HG03025 (cell line): ENCODE measurements around the gene GINS2.

ENCODE experiments used
- ATAC-seq: cut with Tn5 transposase; IDR thresholded peaks from one replicate; pipeline ENCODE4 v1.9.1; 2021; ENCODE audit warnings: mild to moderate bottlenecking, moderate library complexity; ENCODE audit not compliant: unreplicated experiment, low FRiP score

GINS2 gene

DNA sequence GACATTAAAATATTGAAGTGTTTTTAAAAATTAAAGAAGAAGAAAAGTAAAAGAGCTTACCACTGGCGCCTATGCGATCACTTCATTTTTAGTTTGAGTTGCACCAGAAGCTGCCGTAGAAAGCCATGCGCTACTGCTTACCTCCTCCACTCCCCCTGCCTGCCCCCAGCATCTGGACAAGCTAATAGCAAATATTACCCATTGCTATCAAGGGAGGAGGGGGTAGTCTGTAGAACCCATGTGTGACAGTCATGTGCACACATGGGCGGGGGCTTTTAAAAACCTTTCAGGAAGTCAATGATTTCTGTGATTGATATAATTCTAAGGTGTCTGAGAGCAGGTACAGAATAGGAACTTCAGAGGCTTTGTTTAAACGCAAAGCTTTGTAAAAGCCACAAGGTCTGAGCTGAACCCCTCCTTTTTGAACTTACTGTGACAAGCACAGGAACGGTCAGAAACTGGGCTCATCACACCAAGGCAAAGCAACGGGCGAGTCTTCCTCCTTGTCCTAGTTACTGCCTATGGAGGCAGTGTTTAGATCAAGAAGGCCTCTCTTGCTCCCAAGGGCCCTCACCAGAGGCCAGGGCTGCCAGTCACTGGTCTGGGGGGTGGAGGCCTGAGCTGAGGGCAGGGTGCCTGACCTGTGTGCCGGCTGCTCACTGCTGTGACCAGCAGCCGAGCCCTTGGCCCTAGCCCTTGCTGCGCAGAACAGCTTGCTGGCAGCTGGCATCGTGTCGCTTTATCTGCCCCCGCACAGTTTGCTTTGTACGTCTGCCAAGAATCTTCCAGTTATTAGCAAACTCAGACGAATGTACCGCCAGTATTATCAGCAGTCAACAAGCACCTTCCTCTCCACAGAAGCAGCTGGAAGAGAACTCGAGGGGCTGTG is 15.0 kb downstream of the GINS2 start:
- ATAC-seq, result no peak

DNA sequence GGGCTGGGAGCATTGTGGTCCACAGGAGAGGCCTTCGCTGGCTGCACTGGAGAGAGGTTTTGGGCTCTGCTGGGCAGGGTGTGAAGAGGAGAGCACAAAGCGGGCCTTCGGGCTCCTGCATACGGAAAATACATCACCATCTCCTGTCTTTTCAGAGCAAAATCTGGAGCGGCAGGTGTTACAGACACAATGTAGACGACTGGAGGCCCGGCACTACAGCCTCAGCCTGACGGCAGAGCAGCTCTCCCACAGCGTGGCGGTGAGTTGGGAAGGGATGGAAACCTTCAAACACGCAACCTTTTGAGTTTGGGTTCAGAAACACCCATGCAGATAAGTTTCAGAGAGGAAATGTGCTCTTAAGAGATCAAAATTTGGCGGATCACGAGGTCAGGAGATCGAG is 17.9 kb downstream of the GINS2 start:
- ATAC-seq, result no peak

DNA sequence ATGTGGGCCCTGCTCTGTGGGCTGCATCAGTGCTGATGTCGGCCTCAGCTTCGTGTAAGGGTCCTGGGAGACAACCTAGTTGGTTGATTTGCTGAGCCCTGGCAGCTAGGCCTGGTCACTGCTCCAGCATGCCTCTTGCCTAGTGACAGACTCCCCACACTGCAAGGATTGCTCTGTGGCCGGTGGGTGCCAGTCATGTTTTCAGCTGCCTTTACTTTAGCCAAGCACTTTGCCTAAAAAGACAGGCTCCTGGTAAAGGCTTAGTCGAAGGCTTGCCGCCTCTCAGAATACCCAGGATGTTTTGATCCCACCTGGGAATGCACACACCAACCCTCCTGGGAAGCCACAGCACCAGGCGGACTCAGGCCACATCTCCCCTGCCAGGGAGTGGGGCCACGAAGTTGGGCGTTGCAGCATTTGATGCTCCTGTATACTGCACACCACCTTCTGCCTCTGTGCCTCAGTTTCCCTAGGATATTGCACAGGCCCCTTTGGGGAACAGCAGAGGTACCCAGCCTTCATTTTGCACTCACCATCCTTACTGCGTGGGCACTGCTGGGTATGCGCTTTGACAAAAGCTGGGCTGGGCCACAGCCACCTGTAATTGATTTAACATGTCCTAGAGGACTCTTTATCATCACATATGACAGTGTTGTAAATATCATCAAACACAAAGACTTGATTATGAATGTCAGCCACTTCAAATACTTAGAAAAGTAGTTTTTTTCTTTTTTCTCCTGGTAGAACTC is 19.9 kb downstream of the GINS2 start:
- no peak for ATAC-seq

DNA sequence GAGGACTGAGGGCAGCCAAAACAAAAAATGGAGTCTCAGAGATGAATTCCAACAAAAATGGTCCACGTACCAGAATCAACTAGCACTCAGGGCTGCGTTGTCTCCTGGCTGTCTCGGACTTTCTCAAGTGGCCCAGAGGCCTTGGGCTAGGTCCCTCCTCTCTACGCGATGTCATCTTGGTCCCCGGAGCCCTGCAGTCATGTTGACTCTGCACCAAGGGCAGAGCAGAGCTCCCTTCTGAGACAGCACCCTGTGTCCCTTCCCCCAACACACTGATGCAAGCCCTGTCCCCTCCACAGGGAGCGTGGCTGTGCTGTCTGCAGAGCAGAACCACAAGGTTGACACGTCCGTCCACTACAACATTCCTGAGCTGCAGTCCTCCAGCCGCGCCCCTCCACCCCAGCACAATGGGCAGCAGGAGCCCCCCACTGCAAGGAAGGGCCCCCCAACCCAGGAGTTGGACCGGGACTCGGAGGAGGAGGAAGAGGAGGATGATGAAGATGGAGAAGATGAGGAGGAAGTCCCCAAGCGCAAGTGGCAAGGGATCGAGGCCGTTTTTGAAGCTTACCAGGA is 20.8 kb downstream of the GINS2 start:
- no peak for ATAC-seq

DNA sequence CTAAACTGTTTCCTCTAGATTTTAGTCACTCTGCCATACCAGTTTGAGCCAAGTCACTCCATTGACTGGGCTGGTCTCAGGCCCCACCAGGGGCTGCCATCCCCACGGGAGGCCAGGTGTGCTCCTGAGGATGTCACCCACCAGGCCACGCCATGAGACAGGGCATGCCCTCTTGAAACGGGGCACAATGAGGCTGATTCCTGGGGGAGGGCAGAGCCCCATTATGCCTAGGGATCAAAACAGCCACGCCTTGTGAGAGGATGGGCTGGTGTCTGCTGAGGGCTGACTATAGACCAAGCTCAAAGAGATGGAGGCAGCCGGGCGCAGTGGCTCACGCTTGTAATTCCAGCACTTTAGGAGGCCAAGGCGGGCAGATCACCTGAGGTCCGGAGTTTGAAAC is 21.5 kb downstream of the GINS2 start:
- no peak for ATAC-seq

DNA sequence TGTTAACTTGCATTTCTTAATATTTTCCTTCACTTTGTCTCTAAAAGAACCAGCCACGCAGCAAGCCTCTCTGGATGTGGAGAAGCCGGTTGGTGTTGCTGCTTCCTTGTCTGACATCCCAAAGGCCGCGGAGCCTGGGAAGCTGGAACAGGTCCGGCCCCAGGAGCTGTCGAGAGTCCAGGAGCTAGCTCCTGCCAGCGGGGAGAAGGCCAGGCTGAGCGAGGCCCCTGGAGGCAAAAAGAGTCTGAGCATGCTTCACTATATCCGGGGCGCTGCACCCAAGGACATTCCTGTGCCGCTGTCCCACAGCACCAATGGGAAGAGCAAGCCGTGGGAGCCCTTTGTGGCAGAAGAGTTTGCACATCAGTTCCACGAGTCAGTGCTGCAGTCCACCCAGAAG is 22.8 kb downstream of the GINS2 start:
- ATAC-seq, result no peak

DNA sequence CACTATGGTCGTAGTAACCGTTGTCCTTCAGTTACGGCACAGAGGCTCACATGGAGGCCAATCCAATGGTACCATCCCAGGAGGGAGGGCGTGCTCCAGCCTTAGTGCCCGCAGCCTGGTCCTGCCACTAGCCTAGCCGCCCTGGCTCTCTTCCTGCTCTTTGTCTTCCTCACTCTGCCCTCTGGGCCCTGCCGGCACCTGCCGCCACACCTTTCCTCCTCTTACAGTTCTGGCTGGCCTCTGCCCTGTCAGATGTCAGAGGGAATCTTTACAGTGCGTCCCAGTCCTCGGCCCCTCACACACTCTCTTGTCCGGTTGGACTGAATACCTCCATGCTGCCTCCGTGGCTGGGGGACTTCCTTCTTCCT is 23.4 kb downstream of the GINS2 start:
- no peak for ATAC-seq

DNA sequence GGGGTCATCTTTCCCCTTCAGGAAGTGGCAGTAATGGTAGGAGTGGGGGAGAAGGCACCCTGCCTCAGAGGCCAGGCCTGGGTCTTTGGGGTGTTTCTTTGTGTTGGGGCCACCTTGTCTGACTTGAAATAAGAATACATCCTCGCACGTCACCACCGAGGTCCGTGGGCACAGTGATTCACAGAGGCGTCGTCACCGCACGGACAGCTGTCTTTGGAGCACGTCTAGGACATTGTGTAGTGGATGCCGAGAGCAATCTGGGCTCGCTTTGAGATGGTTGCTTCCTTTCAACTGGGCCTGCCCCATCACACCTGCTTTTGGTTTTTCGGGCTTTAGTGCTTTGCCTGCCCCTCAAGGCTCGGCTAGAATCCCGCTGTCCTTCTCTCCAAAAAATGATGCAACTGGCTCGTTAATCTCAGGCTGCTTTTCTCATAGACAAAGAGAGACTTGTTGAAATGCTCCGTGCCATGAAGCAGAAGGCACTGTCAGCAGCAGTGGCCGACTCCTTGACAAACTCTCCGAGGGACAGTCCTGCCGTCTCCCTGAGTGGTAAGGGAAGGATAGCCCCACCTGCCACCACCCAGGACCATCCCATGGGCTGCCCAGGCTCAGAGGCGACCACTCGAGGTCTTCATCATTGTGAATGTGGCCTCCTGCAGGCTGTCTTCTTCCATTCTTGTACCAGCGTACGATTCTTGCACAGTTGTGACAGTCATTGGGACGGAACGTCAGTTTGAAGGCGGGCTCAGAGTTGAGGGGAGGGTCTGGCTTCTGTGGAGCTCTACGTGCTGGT is 24.0 kb downstream of the GINS2 start:
- ATAC-seq, result no peak

DNA sequence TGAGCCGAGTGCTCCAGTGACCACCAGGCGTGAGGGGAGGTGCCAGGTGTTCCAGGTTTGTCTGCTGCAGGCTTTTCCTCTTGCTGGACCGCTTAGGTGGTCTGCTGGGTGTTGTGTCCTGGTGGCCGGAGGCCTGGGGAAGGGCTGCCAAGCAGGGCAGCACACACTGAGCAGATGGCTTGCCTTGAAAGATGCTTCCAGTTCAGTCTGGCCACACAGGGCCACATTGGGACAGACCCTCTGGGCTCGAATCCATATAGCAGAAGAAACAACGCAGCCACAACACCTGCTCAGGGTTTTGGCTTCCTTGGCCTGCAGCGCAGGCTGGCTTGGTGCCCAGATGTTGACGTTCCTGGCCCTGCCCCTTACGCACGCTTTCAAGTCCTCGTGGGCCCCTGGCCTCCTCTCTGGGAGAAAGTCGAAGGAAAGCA is 24.8 kb downstream of the GINS2 start:
- ATAC-seq, result no peak

DNA sequence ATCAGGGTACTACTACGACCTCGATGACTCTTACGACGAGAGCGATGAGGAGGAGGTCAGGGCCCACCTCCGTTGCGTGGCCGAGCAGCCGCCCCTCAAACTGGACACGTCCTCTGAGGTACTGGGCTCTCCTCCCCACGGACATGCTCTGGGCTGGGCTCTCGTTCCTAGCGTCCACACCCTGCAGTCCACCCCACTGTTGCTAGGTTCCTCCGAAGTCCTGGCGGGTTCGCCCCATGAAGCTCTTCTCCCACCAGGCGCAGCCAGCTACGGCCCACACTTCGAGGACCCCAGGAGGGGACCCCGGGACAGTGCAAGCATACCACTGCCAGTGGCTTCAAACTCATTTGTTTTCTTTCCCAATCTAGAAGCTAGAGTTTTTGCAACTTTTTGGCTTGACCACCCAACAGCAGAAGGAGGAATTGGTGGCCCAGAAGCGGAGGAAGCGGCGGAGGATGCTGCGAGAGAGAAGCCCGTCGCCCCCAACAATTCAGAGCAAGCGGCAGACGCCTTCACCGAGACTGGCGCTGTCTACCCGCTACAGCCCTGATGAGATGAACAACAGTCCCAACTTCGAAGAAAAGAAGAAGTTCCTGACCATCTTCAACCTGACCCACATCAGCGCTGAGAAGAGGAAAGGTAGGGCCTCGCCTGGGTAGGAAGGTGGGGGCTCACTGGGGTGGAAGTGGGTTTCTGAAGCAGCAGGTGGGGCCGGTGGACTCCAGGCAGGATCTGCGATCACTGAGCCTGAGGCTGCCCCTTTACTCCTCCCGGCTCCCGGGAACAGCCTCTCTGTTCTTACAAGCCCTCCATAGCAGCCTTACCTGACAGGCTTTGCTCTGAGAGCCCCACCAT is 25.6 kb downstream of the GINS2 start:
- no peak for ATAC-seq

DNA sequence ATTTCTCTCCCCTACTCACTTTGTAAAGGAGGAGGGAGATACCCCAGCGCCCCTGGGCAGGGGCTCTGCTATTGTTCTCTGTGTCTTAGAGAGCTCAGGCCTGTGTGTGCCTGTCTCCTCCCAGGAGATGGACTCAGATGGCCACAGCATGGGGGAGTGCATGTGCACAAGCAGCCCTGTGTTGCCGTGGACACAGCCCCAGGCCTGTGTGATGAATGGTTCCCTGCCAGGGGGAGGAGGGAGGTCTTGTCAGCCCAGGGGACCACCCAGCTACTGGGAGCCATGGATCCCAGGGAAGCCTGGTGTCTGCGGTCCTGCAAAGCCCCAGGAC is 26.3 kb downstream of the GINS2 start:
- ATAC-seq, result no peak

DNA sequence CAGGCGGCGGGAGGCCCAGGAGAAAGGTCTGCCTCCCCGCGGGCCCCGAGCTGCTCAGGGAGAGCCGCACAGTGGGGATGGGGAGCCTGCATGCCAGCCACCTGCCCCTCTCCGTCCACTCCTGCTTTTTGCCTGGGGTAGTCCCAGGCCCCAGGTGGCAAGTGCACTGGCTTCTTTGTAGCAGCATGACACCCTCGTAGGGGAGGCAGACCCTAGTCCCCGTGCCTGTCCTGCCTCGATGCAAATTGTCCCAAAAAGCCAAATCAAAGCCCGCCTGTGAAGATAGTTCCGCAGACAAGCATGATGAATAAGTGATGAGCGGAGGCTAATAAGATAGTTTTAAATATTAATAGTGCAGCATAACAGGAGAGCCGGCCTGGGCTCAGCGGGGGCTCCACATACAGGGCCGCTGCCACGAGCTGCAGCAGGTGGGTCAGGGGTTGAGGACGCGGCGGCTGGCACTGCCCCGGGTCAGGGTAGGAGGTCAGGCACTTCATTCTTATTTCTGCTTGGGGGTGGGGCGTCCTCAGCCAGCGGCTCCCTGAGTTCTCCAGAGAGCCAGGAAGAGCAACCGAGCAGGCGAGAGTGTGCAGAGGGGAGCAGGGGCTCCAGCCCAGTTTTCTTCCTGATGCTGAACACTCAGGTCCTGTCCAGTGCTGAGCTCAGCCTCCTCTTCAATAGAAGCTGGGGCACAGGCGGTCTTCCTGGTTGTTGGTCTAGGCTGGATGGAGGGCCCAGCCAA is 26.8 kb downstream of the GINS2 start:
- ATAC-seq, result no peak

DNA sequence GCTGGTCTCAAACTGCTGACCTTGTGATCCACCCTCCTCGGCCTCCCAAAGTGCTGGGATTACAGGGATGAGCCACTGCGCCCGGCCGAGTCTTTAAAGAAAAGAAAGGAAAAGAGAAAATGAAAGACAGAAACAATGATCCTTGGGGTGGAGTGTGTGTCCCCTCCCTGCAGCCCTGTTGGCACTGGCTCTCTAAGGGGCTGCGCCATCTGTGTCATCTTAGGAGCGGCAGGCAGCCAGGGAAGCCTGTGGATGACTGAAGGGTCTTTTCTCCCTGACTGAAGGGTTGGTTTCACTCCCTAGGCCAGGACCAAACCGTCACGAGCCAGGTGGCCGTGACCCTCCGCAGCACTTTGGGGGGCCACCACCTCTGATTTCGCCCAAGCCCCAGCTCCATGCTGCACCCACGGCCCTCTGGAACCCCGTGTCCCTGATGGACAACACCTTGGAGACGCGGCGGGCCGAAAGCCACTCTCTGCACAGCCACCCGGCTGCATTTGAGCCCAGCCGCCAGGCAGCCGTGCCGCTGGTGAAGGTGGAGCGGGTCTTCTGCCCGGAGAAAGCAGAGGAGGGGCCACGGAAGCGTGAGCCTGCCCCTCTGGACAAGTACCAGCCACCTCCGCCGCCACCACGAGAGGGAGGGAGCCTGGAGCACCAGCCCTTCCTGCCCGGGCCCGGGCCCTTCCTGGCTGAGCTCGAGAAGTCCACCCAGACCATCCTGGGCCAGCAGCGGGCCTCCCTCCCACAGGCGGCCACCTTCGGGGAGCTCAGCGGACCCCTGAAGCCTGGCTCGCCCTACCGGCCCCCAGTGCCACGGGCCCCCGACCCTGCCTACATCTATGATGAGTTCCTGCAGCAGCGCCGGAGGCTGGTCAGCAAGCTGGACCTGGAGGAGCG is 27.7 kb downstream of the GINS2 start:
- ATAC-seq, result no peak

DNA sequence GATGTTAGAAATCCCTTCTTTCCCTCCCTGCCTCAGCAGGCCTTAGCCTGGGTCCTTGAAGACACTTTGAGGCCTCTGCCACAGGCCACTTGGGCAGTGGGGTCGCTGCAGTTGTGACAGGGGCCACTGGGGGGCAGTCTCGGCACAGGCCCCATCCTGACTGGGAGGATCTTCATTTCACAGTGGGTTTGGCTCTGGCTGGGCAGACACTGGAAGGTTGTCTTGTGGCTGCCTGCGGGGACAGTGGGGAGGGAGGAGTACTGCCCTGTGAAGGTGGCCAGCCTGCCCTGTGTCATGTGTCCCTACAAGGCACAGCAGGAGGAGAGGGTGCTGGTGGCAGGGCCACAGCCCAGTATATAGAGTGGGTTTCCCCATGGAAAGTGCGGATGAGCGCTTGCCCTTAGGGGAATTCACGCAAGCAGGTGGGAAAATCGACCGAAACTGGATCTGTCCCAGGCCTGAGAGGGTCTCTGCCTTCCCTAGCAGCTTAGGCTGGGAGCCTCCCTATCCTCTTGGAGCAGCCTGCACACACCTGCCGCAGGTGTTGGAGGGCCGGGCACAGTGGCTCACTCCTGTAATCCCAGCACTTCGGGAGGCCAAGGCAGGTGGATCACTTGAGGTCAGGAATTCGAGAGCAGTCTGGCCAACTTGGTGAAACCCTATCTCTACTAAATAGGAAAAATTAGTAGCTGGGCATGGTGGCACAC is 28.8 kb downstream of the GINS2 start:
- no peak for ATAC-seq

DNA sequence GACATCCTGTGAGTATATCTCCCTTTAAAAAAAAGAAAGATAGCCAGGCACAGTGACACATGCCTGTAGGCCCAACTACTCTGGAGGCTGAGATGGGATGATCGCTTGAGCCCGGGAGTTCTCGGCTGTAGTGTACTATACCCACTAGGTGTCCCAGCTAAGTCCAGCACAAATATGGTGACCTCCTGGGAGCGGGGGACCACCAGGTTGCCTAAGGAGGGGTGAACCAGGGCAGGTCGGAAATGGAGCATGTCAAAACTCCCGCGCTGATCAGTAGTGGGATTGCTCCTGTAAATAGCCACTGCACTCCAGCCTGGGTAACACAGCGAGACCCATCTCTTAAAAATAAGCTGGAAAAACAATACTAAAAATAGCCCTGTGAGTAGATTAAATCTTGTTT is 29.4 kb downstream of the GINS2 start:
- no peak for ATAC-seq

DNA sequence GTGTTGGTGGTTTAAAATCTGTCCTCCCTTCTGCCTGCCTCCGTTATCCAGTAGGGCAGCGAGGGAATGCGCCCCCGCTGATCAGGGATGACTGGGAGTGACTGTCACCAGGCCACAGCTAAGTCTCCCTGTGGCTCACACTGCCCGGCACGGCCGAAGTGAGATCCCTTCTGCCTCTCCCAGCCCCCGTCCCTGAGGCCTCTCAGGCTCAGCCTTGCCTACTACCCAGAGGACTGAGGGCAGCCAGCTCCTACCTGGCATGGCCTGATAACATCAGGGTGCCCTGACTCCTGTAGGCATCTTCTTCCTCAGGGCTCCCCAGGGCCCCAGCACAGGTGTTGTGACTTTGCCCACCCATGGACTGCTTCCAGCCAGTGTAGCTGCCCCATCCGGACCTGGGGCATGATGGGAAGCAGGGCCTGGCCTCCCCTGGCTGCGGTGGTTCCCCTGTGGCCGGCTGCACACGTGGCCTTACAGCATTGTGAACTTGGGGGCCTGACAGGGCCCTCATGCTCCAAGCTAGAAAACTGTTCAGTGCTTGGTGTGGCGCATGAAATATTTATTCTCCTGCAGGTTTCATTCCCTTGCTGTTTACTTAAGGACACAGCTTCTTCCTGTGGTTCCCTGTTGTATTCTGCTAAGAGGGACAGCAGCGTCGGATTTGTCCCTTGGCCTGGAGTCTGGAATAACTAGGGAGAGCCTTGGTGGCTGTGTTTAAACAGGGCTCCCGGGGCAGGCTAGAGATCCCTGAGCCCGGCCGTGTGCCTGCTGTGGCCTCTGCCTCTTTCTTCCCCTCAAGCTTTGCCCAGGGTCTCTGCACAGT is 30.0 kb downstream of the GINS2 start:
- ATAC-seq, result no peak

DNA sequence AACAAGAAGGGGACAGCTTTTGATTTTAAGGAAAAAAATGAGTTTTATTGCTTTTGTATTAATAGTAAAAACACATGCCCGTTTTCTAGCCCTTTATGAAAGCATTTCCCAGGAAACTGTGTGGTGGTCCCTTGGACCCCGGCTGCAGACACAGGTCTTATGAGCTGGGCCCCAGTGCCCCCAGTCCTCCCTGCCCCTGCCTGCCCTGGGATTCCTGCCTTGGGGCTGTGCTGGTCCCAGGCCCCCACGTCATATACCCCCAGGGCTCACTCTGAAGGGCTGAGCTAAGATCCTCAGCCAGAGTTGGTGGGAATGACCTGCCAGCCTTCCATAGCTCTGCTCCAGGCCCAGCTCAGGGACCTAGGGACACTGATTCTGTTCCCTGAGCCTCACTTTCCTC is 30.8 kb downstream of the GINS2 start:
- ATAC-seq, result no peak
